Panc1 (cell line): ENCODE results near the gene KIF26B. TPM values are rescaled to one million over a fixed set of nuclear protein-coding genes. Genes with fewer than 3 reads are reported as not detected.

Source experiments
- ATAC-seq: fragments of 200-7000 bp; cut with Tn5 transposase; 2 replicates; pipeline ENCODE4 v1.9.1; 2020; ENCODE audit warnings: mild to moderate bottlenecking, moderate library complexity
- BruUV-seq: library from RNA; stranded (reverse); fragments of 400-500 nt; replicated peaks from 2 replicates; lab custom pipeline; 2021; lab: Mats Ljungman, UMichigan
- CTCF ChIA-PET: fragments of 300-600 bp; sonication (Branson Sonifier 250); formaldehyde crosslinking; loops from one replicate; lab custom pipeline; 2022; ENCODE audit warnings: antibody characterized with exemption; lab: Charles Lee
- POLR2A ChIA-PET: fragments of 300-600 bp; sonication (Branson Sonifier 250); formaldehyde crosslinking; loops from one replicate; lab custom pipeline; 2022; ENCODE audit warnings: antibody characterized with exemption; lab: Charles Lee
- DNase-seq: peaks from one replicate; pipeline ENCODE4 v3.0.0-alpha.2; 2010; ENCODE audit warnings: low read depth, low spot score
- H3K27ac ChIP-seq: 2 replicates; pipeline ENCODE4 v1.5.1; 2011; ENCODE audit warnings: mild to moderate bottlenecking, low read length, inconsistent platforms
- H3K27me3 ChIP-seq: fragments of 200-500 bp; sonication (Bioruptor generic); 2 replicates; pipeline ENCODE4 v1.6.0; 2014; ENCODE audit warnings: low read length, inconsistent platforms; ENCODE audit not compliant: control insufficient read depth, insufficient read depth
- H3K36me3 ChIP-seq: fragments of 200-500 bp; sonication (Bioruptor generic); 2 replicates; pipeline ENCODE4 v1.5.1; 2014; ENCODE audit warnings: inconsistent platforms, mild to moderate bottlenecking, low read length, moderate library complexity; ENCODE audit not compliant: control insufficient read depth, insufficient read depth
- H3K4me1 ChIP-seq: 2 replicates; pipeline ENCODE4 v1.5.1; 2011; ENCODE audit warnings: inconsistent platforms, mild to moderate bottlenecking, low read length, moderate library complexity; ENCODE audit not compliant: control insufficient read depth, insufficient read depth
- H3K4me3 ChIP-seq, 2 experiments: 2 replicates each; pipeline ENCODE4 v1.5.1; 2011 to 2012; ENCODE audit warnings: low read depth in 2 of 2, low read length in 2 of 2, mild to moderate bottlenecking in 2 of 2, inconsistent platforms in 1 of 2, moderate library complexity in 1 of 2
- H3K9me3 ChIP-seq: fragments of 200-500 bp; sonication (Bioruptor generic); 2 replicates; pipeline ENCODE4 v1.5.1; 2014; ENCODE audit warnings: low read depth, mild to moderate bottlenecking, inconsistent platforms, low read length, moderate library complexity; ENCODE audit not compliant: control insufficient read depth, insufficient read depth
- POLR2AphosphoS5 ChIP-seq: IDR thresholded peaks from 2 replicates; pipeline ENCODE4 v1.6.1; 2012; ENCODE audit warnings: mild to moderate bottlenecking, low read depth, low read length, moderate library complexity
- REST ChIP-seq, 2 experiments: IDR thresholded peaks; 2 replicates each; pipeline ENCODE4 v1.6.1; 2011 to 2012; ENCODE audit warnings: low read depth in 2 of 2, control low read depth in 1 of 2, low read length in 1 of 2, mild to moderate bottlenecking in 1 of 2, moderate library complexity in 1 of 2; ENCODE audit not compliant: insufficient read depth in 1 of 2
- SIN3A ChIP-seq: IDR thresholded peaks from 2 replicates; pipeline ENCODE4 v1.6.1; 2012; ENCODE audit warnings: low read depth, mild to moderate bottlenecking, low read length, moderate library complexity, borderline replicate concordance; ENCODE audit not compliant: insufficient read depth
- TCF7L2 ChIP-seq: IDR thresholded peaks from 2 replicates; pipeline ENCODE4 v1.6.1; 2011; ENCODE audit warnings: mild to moderate bottlenecking, low read depth, low read length, inconsistent platforms
- in situ Hi-C: cut with HindIII; loops from 2 replicates; pipeline ENCODE4 v1.10.0; 2016; ENCODE audit warnings: low sequenced_read_pairs, low pct_unique_long_range_greater_than_20kb
- intact Hi-C: fragments of 100-400 bp; cut with micrococcal nuclease; formaldehyde crosslinking; loops from one replicate; pipeline ENCODE4 v1.10.0; 2022; ENCODE audit not compliant: unreplicated experiment
- total RNA-seq: library from RNA; stranded (reverse); gene quantifications from one replicate; pipeline ENCODE4 v1.2.1, GENCODE V29; 2021; ENCODE audit not compliant: unreplicated experiment
- TF ChIP-seq, protein P1 (sequence below): fragments of 450-650 bp; IDR thresholded peaks from 2 replicates; pipeline ENCODE4 v1.5.1; 2017; ENCODE audit warnings: mild to moderate bottlenecking

KIF26B gene
- total RNA-seq, 1 experiment from 2014 or later, result 0.33 TPM

DNA sequence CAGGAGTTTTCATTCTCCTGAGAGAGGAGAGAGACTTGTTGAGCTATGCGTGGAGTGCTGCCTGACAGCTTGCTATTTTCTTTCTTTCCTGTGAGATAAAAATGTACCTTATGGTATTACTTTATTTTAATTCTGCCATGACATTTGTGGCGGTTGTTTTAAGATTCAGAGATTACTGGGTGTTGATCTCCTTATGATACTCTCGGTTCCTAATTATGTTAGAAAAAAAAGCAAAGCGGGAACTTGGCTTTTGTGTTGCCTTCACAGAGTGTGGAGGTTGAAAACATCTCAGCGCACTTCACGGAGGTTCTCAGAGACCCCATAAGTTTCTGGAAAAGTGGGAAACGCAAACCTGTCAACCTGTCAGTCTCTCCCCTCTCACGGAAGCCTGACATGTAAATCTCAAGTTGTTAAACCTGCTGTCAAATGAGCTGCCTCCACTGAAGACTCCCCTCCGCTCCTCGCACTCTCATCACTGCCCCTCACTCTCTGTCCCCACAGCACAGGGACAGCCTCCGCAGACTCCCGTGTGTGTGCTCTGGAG is 405.6 kb downstream of the KIF26B start:
- intact Hi-C loops, result no loop called here
- ATAC-seq (no peak), DNase-seq (no peak)
- ChIA-PET POLR2A (interaction anchor here (1.3 kb wide), 1 partner anchor 10 kb away, joined by 5 read pairs; no protein-coding TSS in a partner anchor), CTCF (no interaction called here)
- no TSS peak for BruUV-seq
- in situ Hi-C loops, result no loop called here
- Histone ChIP-seq H3K4me1 (no peaks in the 10 kb centered on the region), H3K4me3 (no peak overlapping the region), H3K36me3 (no peaks in the 10 kb centered on the region), H3K9me3 (no peaks in the 10 kb centered on the region), H3K27me3 (no peaks in the 10 kb centered on the region; the same call in 1 of the 2 replicates), H3K27ac (no peak overlapping the region)
- TF ChIP-seq POLR2AphosphoS5 (no peak), SIN3A (no peak), REST (IDR thresholded peaks at IDR 0.05; ENCODE audit: insufficient read depth in 1 of 2, low read depth in 2 of 2, low read length in 1 of 2) (no peak)

DNA sequence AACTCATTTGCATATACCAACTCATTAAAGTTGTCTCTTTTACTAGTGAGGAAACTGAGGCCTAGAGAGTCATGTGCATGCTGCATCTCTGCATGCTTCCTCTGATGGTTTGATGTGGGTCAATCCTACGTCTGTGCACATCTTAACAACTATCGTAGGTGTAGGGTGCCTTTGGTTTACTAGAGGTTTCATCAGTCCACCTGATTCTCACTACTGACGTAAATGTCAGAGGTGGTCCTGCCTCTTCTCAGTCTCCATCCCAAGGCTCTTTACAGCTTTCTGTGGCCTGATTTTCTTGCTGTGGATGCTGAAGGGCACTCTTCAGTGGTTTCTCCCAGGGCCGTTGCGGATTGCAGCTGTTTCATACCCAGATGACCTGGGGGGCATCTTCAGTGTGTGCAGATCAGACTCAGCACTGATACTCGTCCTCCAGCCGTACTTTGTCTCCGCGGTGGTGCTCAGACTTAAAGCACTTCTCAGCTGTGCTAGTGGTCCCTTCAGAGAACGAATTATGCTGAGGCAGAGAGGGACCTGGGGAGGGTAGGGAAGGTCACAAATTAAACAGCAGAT is 407.0 kb downstream of the KIF26B start:
- ChIA-PET POLR2A (no interaction called here), CTCF (no interaction called here)
- intact Hi-C loops (no loop called here), in situ Hi-C loops (no loop called here)
- no peak for ATAC-seq
- Histone ChIP-seq H3K4me3 (no peak overlapping the region), H3K27ac (no peak overlapping the region), H3K36me3 (no peaks in the 10 kb centered on the region), H3K27me3 (no peaks in the 10 kb centered on the region; the same call in 1 of the 2 replicates), H3K4me1 (no peaks in the 10 kb centered on the region), H3K9me3 (no peaks in the 10 kb centered on the region)
- no peak for DNase-seq
- TF ChIP-seq SIN3A, result no peak
- no peak for TF ChIP-seq TCF7L2
- TF ChIP-seq, protein P1, sequence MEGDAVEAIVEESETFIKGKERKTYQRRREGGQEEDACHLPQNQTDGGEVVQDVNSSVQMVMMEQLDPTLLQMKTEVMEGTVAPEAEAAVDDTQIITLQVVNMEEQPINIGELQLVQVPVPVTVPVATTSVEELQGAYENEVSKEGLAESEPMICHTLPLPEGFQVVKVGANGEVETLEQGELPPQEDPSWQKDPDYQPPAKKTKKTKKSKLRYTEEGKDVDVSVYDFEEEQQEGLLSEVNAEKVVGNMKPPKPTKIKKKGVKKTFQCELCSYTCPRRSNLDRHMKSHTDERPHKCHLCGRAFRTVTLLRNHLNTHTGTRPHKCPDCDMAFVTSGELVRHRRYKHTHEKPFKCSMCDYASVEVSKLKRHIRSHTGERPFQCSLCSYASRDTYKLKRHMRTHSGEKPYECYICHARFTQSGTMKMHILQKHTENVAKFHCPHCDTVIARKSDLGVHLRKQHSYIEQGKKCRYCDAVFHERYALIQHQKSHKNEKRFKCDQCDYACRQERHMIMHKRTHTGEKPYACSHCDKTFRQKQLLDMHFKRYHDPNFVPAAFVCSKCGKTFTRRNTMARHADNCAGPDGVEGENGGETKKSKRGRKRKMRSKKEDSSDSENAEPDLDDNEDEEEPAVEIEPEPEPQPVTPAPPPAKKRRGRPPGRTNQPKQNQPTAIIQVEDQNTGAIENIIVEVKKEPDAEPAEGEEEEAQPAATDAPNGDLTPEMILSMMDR, result no peak
- TF ChIP-seq REST (IDR thresholded peaks at IDR 0.05; ENCODE audit: insufficient read depth in 1 of 2, low read depth in 2 of 2, low read length in 1 of 2), result no peak
- no peak for TF ChIP-seq POLR2AphosphoS5
- no TSS peak for BruUV-seq
